Measurements from ENCODE around the gene EML1.

DNA sequence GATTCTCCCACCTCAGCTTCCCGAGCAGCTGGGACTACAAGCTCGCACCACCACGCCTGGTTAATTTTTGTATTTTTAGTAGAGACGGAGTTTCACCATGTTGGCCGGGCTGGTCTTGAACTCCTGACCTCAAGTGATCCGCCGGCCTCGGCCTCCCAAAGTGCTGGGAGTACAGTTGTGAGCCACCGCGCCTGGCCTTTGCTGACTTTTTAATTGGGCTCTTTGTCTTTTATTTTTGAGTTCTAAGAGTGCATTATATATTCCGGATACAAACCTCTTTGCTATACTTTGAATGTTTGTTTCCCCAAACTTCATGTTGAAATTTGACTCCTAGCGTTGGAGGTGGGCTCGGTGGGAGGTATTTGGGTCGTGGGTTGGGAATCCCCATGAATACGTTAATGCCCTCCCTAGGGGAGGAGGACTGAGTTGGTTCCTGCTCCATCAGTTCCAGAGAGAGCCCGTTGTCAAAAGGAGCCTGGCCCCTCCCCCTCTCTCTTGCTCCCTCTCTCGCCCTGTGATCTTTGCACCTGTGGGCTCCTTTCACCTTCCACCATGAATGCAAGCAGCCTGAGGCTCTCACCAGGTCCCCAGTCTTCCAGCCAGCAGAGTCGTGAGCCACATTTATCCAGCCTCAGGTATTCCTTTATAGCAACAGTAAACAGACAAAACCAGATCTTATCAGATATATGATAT, 168.8 kb downstream of the EML1 start:
- TF ChIP-seq, protein P1, sequence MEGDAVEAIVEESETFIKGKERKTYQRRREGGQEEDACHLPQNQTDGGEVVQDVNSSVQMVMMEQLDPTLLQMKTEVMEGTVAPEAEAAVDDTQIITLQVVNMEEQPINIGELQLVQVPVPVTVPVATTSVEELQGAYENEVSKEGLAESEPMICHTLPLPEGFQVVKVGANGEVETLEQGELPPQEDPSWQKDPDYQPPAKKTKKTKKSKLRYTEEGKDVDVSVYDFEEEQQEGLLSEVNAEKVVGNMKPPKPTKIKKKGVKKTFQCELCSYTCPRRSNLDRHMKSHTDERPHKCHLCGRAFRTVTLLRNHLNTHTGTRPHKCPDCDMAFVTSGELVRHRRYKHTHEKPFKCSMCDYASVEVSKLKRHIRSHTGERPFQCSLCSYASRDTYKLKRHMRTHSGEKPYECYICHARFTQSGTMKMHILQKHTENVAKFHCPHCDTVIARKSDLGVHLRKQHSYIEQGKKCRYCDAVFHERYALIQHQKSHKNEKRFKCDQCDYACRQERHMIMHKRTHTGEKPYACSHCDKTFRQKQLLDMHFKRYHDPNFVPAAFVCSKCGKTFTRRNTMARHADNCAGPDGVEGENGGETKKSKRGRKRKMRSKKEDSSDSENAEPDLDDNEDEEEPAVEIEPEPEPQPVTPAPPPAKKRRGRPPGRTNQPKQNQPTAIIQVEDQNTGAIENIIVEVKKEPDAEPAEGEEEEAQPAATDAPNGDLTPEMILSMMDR (IDR thresholded peaks at IDR 0.05 in 4 of 5, conservative IDR thresholded peaks at IDR 0.05 in 1 of 5): no peak
- no peak for TF ChIP-seq POLR2A (IDR thresholded peaks at IDR 0.05)

Data from gastrocnemius medialis (tissue), 4 donors.